ENCODE data around the gene ZNF609.

- no peak for TF ChIP-seq RCOR1 (IDR thresholded peaks at IDR 0.05; ENCODE audit: low read depth, low read length)
- no peak for TF ChIP-seq JUN (IDR thresholded peaks at IDR 0.05)
- TF ChIP-seq TFCP2L1 (CRISPR knock-in tag; IDR thresholded peaks at IDR 0.05) = no peak
- TF ChIP-seq POLR2A (IDR thresholded peaks at IDR 0.05; ENCODE audit: low read length) = no peak
- TF ChIP-seq CTCF (IDR thresholded peaks at IDR 0.05) = no peak
- TF ChIP-seq MAX (IDR thresholded peaks at IDR 0.05) = no peak
- no peak for TF ChIP-seq RFX5 (IDR thresholded peaks at IDR 0.05)
- TF ChIP-seq REST (IDR thresholded peaks at IDR 0.05) = no peak
- no peak for TF ChIP-seq RAD21 (conservative IDR thresholded peaks at IDR 0.05 in 1 of 2, IDR thresholded peaks at IDR 0.05 in 1 of 2)
- TF ChIP-seq EP300 (IDR thresholded peaks at IDR 0.05) = no peak
Measured at GRCh38 chr15:64429448-64429847, 30.9 kb upstream of the ZNF609 start.

Data from A549 (cell line).